ENCODE results near the gene LPP. TPM values are rescaled to one million over a fixed set of nuclear protein-coding genes. Genes with fewer than 3 reads are reported as not detected.

Gene LPP
- total and polyA plus RNA-seq, 9 donors: 15.9 to 280 (median 134) TPM

- H3K4me3 ChIP-seq: no peak overlapping the region
- 94 to 96% (median 96%) methylated on average over 1 of the region's 1 CpG for WGBS, 3 donors
Measured at GRCh38 chr3:188842639-188843038, 688.7 kb downstream of the LPP start.

GRCh38 chr3:188844096-188844495, 690.1 kb downstream of the LPP start:
- TF ChIP-seq POLR2A (IDR thresholded peaks at IDR 0.05): no peak
- TF ChIP-seq CTCF (IDR thresholded peaks at IDR 0.05): no peak
- TF ChIP-seq EP300 (IDR thresholded peaks at IDR 0.05): no peak

More at GRCh38 chr3:188842639-188843038, 688.7 kb downstream of the LPP start:
- intact Hi-C loops (cut with DNase I): no loop called here
- Histone ChIP-seq H3K36me3 (no peaks in the 10 kb centered on the region), H3K9me3 (no peaks in the 10 kb centered on the region), H3K27ac (no peak overlapping the region), H3K4me1 (ENCODE audit: insufficient read depth) (no peaks in the 10 kb centered on the region), H3K27me3 (no peaks in the 10 kb centered on the region)
- TF ChIP-seq CTCF (IDR thresholded peaks at IDR 0.05) (no peak), POLR2A (IDR thresholded peaks at IDR 0.05) (no peak), EP300 (IDR thresholded peaks at IDR 0.05) (no peak)
- DNase-seq: no peak

GRCh38 chr3:188845514-188845913, 691.6 kb downstream of the LPP start:
- intact Hi-C loops (cut with DNase I): no loop called here
- H3K9me3 ChIP-seq: no peaks in the 10 kb centered on the region
- DNase-seq: no peak
- H3K27ac ChIP-seq: no peak overlapping the region
- no peak overlapping the region for H3K4me3 ChIP-seq
- TF ChIP-seq EP300 (IDR thresholded peaks at IDR 0.05) (no peak), POLR2A (IDR thresholded peaks at IDR 0.05) (no peak)
- no peaks in the 10 kb centered on the region for H3K27me3 ChIP-seq
- WGBS, 3 donors: 80 to 85% (median 81%) methylated on average over 3 of the region's 3 CpGs
- H3K4me1 ChIP-seq (ENCODE audit: insufficient read depth): no peaks in the 10 kb centered on the region
- H3K36me3 ChIP-seq: no peaks in the 10 kb centered on the region

More at GRCh38 chr3:188844096-188844495, 690.1 kb downstream of the LPP start:
- Histone ChIP-seq H3K4me3 (no peak overlapping the region), H3K9me3 (no peaks in the 10 kb centered on the region), H3K27ac (no peak overlapping the region), H3K4me1 (ENCODE audit: insufficient read depth) (no peaks in the 10 kb centered on the region), H3K27me3 (no peaks in the 10 kb centered on the region), H3K36me3 (no peaks in the 10 kb centered on the region)
- intact Hi-C loops (cut with DNase I): no loop called here
- WGBS, 3 donors: 65 to 78% (median 67%) methylated on average over 1 of the region's 1 CpG
- no peak for DNase-seq

- Histone ChIP-seq H3K27ac (no peak overlapping the region), H3K9me3 (no peaks in the 10 kb centered on the region), H3K4me3 (no peak overlapping the region), H3K36me3 (no peaks in the 10 kb centered on the region), H3K27me3 (no peaks in the 10 kb centered on the region), H3K4me1 (ENCODE audit: insufficient read depth) (no peaks in the 10 kb centered on the region)
- DNase-seq: no peak
- 50 to 92% (median 62%) methylated on average over 8 of the region's 8 CpGs for WGBS, 3 donors
- no peak for TF ChIP-seq POLR2A (IDR thresholded peaks at IDR 0.05)
- TF ChIP-seq CTCF (IDR thresholded peaks at IDR 0.05): no peak
- TF ChIP-seq EP300 (IDR thresholded peaks at IDR 0.05): no peak
- intact Hi-C loops (cut with DNase I): no loop called here
Measured at GRCh38 chr3:188848947-188849346, 695.0 kb downstream of the LPP start.

GRCh38 chr3:188853856-188854771, 700.2 kb downstream of the LPP start:
- Histone ChIP-seq H3K27ac (no peak overlapping the region), H3K4me3 (no peak overlapping the region), H3K9me3 (no peaks in the 10 kb centered on the region), H3K4me1 (ENCODE audit: insufficient read depth) (peaks cover 6% of the 10 kb centered on the region), H3K36me3 (no peaks in the 10 kb centered on the region), H3K27me3 (no peaks in the 10 kb centered on the region)
- intact Hi-C loops (cut with DNase I): no loop called here
- 69 to 78% (median 78%) methylated on average over 4 of the region's 4 CpGs for WGBS, 3 donors
- DNase-seq: no peak
- TF ChIP-seq EP300 (IDR thresholded peaks at IDR 0.05): no peak
- no peak for TF ChIP-seq POLR2A (IDR thresholded peaks at IDR 0.05)
- TF ChIP-seq CTCF (IDR thresholded peaks at IDR 0.05): no peak

Measured in ovary (tissue), 9 donors.